GM12892 (cell line): Measurements from ENCODE around the gene KRTAP20-1.

Experiments
- POLR2A ChIP-seq: IDR thresholded peaks from 2 replicates; pipeline ENCODE4 v1.6.1; 2011; ENCODE audit warnings: low read depth, low read length, control low read depth
- POLR2AphosphoS5 ChIP-seq: IDR thresholded peaks from 2 replicates; pipeline ENCODE4 v1.6.1; 2011; ENCODE audit warnings: low read depth, low read length, control low read depth
- TAF1 ChIP-seq: IDR thresholded peaks from 2 replicates; pipeline ENCODE4 v1.6.1; 2011; ENCODE audit warnings: low read depth, mild to moderate bottlenecking, control low read depth, low read length, borderline replicate concordance

DNA sequence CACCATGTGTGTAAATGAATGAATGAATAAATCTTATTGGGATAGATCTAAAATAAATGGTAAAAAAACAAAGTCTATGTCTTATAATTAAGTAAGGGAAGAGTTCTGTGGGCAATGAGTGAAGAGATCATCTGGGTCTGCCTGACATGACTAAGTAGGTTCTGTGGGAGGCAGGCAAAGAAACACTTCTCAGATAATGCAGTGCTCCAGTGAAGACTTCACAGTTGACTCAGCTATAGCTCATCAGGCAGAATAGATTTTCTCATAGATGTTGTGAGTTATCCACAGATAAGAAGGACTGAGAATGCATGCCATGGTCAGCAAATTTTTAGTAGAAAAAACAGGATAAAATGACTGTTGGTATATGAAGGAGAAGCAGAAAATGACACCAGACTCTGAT is 38.5 kb upstream of the KRTAP20-1 start:
- TF ChIP-seq TAF1 (no peak), POLR2A (no peak), POLR2AphosphoS5 (no peak)
